ENCODE measurements around the gene JAM3.

DNA sequence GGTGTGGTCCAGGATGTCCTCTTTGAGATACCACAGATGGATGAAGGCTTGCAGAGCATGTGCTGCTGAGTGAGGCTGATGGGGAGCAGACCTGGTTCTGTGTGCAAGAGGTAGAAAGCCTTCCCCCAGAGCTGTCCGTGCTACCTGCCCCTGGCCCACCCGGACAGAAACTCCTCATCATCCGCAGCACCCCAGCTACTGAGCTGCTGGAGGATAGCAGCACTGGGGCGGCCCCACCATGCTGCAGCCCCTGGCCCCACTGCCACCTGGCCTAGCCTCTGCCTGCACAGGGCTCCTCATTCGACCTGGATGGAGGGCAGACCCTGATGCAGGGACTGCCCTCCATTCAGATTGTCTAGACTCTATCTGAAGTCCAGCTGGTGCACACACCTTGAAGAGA, 104.4 kb downstream of the JAM3 start:
- no peak for TF ChIP-seq JUND (IDR thresholded peaks at IDR 0.05; ENCODE audit: low read depth, low read length)
- TF ChIP-seq, protein P1, sequence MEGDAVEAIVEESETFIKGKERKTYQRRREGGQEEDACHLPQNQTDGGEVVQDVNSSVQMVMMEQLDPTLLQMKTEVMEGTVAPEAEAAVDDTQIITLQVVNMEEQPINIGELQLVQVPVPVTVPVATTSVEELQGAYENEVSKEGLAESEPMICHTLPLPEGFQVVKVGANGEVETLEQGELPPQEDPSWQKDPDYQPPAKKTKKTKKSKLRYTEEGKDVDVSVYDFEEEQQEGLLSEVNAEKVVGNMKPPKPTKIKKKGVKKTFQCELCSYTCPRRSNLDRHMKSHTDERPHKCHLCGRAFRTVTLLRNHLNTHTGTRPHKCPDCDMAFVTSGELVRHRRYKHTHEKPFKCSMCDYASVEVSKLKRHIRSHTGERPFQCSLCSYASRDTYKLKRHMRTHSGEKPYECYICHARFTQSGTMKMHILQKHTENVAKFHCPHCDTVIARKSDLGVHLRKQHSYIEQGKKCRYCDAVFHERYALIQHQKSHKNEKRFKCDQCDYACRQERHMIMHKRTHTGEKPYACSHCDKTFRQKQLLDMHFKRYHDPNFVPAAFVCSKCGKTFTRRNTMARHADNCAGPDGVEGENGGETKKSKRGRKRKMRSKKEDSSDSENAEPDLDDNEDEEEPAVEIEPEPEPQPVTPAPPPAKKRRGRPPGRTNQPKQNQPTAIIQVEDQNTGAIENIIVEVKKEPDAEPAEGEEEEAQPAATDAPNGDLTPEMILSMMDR (IDR thresholded peaks at IDR 0.05 in 2 of 3, conservative IDR thresholded peaks at IDR 0.05 in 1 of 3; ENCODE audit: control insufficient read depth in 2 of 3, extremely low read depth in 1 of 3, insufficient read depth in 1 of 3, low read depth in 3 of 3, low read length in 3 of 3) = no peak
- TF ChIP-seq, protein P2, sequence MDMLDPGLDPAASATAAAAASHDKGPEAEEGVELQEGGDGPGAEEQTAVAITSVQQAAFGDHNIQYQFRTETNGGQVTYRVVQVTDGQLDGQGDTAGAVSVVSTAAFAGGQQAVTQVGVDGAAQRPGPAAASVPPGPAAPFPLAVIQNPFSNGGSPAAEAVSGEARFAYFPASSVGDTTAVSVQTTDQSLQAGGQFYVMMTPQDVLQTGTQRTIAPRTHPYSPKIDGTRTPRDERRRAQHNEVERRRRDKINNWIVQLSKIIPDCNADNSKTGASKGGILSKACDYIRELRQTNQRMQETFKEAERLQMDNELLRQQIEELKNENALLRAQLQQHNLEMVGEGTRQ (IDR thresholded peaks at IDR 0.05; ENCODE audit: borderline replicate concordance, low read depth, low read length) = no peak
- no peak for TF ChIP-seq CHD2 (IDR thresholded peaks at IDR 0.05; ENCODE audit: borderline replicate concordance, low read depth, low read length)
- TF ChIP-seq POLR2A (IDR thresholded peaks at IDR 0.05; ENCODE audit: low read depth, low read length) = no peak
- no peak for TF ChIP-seq MXI1 (IDR thresholded peaks at IDR 0.05; ENCODE audit: low read depth, low read length)
- no peak for TF ChIP-seq SREBF2 (IDR thresholded peaks at IDR 0.05; ENCODE audit: low read length)

All from GM12878 (cell line).